Activated naive CD8-positive, alpha-beta T cell (primary cell): ENCODE measurements around the gene TP53TG3F.
"Not testable (repeated sequence)": the region's sequence is repeated elsewhere in the genome, so short reads cannot be mapped to it uniquely, and the experiment has no call there.

Experiments
- H3K27ac Mint-ChIP-seq: one replicate; pipeline ENCODE4 v1.8.0; 2021; ENCODE audit warnings: mixed read lengths
- H3K27me3 Mint-ChIP-seq: one replicate; pipeline ENCODE4 v1.8.0; 2021; ENCODE audit warnings: mixed read lengths
- H3K36me3 Mint-ChIP-seq: one replicate; pipeline ENCODE4 v1.8.0; 2021; ENCODE audit warnings: mixed read lengths
- H3K4me1 Mint-ChIP-seq: one replicate; pipeline ENCODE4 v1.8.0; 2021; ENCODE audit warnings: low read depth, mixed read lengths
- H3K4me3 Mint-ChIP-seq: one replicate; pipeline ENCODE4 v1.8.0; 2021; ENCODE audit warnings: mild to moderate bottlenecking, mixed read lengths
- H3K9me3 Mint-ChIP-seq: one replicate; pipeline ENCODE4 v1.8.0; 2021; ENCODE audit warnings: low read depth, mixed read lengths

Gene TP53TG3F, protein sequence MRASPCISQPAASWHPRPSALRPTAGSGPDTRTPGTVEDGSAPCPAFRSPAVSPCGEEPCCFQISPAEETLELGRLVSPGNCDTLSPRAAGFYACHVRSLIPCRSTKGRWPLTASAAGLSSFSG

DNA sequence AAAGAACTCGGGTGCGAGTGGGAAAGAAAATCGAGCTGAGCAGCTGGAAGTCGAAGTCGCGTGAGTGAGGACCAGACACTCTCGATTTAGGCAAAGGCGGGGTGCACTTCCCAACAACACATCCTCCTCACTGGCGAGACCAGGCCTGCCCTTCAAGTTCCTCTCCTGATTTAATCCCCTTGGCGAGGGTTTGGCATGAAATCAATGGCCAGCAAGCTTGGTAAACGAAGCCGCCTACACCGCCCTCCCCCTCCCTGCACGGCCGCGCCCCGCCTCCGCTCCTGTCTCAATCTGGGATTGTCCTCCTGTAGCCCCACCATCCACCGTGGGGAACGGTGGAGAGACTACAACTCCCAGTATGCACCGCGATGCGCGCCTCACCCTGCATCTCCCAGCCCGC, at the start of gene TP53TG3F:
TP53TG3F (plus strand) TSS at position 301 of the 400 bp plus-strand sequence; CDS start at position 369, 68 bp downstream.
- H3K4me1 Mint-ChIP-seq, H3K27me3 Mint-ChIP-seq, H3K4me3 Mint-ChIP-seq, H3K36me3 Mint-ChIP-seq, H3K9me3 Mint-ChIP-seq, H3K27ac Mint-ChIP-seq: not testable (repeated sequence)

DNA sequence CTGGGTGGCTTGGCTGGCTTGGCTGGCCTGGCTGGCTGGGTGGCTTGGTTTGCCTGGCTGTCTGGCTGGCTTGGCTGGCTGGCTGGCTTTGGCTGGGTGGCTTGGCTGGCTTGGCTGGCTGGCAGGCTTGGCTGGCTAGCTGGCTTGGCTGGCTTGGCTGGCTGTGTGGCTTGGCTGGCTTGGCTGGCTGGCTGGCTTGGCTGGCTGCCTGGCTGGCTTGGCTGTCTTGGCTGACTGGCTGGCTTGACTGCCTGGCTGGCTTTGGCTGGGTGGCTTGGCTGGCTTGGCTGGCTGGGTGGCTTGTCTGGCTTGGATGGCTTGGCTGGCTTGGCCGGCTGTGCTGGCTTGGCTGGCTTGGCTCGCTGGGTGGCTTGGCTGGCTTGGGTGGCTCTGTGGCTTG, 32.2 kb downstream of the TP53TG3F start:
- not testable (repeated sequence) for H3K4me1 Mint-ChIP-seq, H3K36me3 Mint-ChIP-seq, H3K27ac Mint-ChIP-seq, H3K27me3 Mint-ChIP-seq, H3K4me3 Mint-ChIP-seq, H3K9me3 Mint-ChIP-seq

GRCh38 chr16:33507231-33507630, 47.8 kb downstream of the TP53TG3F start:
- H3K4me3 Mint-ChIP-seq, H3K9me3 Mint-ChIP-seq, H3K27me3 Mint-ChIP-seq, H3K4me1 Mint-ChIP-seq, H3K27ac Mint-ChIP-seq, H3K36me3 Mint-ChIP-seq: not testable (repeated sequence)

- not testable (repeated sequence) for H3K4me3 Mint-ChIP-seq, H3K4me1 Mint-ChIP-seq, H3K27ac Mint-ChIP-seq, H3K27me3 Mint-ChIP-seq, H3K9me3 Mint-ChIP-seq, H3K36me3 Mint-ChIP-seq
Measured at GRCh38 chr16:33509070-33509469, 49.7 kb downstream of the TP53TG3F start.

- not testable (repeated sequence) for H3K27ac Mint-ChIP-seq, H3K4me3 Mint-ChIP-seq, H3K27me3 Mint-ChIP-seq, H3K4me1 Mint-ChIP-seq, H3K36me3 Mint-ChIP-seq, H3K9me3 Mint-ChIP-seq
Measured at GRCh38 chr16:33509906-33510305, 50.5 kb downstream of the TP53TG3F start.
